ENCODE data around the gene OR10J1. TPM values are rescaled to one million over a fixed set of nuclear protein-coding genes. Genes with fewer than 3 reads are reported as not detected.
"Not testable (repeated sequence)": the region's sequence is repeated elsewhere in the genome, so short reads cannot be mapped to it uniquely, and the experiment has no call there.

The OR10J1 gene
- total RNA-seq, 1 donor from 2014 or later: not detected

GRCh38 chr1:159442428-159442827, 2.9 kb downstream of the OR10J1 start:
- TF ChIP-seq, protein P1, sequence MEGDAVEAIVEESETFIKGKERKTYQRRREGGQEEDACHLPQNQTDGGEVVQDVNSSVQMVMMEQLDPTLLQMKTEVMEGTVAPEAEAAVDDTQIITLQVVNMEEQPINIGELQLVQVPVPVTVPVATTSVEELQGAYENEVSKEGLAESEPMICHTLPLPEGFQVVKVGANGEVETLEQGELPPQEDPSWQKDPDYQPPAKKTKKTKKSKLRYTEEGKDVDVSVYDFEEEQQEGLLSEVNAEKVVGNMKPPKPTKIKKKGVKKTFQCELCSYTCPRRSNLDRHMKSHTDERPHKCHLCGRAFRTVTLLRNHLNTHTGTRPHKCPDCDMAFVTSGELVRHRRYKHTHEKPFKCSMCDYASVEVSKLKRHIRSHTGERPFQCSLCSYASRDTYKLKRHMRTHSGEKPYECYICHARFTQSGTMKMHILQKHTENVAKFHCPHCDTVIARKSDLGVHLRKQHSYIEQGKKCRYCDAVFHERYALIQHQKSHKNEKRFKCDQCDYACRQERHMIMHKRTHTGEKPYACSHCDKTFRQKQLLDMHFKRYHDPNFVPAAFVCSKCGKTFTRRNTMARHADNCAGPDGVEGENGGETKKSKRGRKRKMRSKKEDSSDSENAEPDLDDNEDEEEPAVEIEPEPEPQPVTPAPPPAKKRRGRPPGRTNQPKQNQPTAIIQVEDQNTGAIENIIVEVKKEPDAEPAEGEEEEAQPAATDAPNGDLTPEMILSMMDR (IDR thresholded peaks at IDR 0.05; ENCODE audit: borderline replicate concordance): no peak
- H3K27ac ChIP-seq (replicated peaks): no peak overlapping the region
- no peak overlapping the region for H3K4me3 ChIP-seq
- intact Hi-C loops (cut with micrococcal nuclease): no loop called here
- H3K9me3 ChIP-seq (replicated peaks): peaks cover 5% of the 10 kb centered on the region
- no peak for DNase-seq
- no peaks in the 10 kb centered on the region for H3K27me3 ChIP-seq (ENCODE audit: low read depth)
- no peaks in the 10 kb centered on the region for H3K36me3 ChIP-seq
- H3K4me1 ChIP-seq: no peaks in the 10 kb centered on the region

DNA sequence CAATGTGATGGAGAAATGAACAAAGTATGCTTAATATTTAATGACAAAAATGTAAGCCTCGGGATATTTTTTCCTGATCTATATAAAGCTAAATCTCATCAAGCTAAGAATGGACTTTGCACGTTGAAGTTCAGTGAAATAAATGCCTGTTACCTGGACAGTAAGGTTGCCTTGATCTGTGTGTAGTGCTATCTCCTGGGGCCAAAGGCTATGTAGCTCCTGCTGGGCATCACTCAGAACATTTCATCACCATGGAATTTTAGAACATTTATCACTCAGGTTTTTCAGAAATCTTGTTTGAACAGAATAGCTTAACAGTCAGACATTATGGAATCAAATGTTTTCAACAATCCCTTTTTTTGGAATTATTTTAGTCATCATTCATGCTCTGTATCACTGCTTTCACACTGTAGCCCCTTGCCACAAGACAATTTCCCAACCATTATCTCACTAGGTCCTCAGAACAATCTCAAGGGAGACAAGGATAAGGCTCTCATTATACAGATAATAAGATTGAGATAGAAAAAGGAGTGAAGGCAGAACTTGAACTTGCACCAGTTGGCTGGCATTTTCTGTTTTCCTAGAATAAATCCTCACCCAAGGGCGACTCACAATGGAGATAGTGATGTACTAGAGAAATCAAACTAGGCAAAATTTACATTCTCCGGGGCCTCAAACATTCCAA, 3.7 kb downstream of the OR10J1 start:
- Histone ChIP-seq H3K9me3 (replicated peaks) (peaks cover 13% of the 10 kb centered on the region), H3K27me3 (ENCODE audit: low read depth) (no peaks in the 10 kb centered on the region), H3K36me3 (no peaks in the 10 kb centered on the region), H3K27ac (replicated peaks) (no peak overlapping the region), H3K4me3 (no peak overlapping the region), H3K4me1 (no peaks in the 10 kb centered on the region)
- DNase-seq: no peak
- TF ChIP-seq, protein P1 (IDR thresholded peaks at IDR 0.05; ENCODE audit: borderline replicate concordance): no peak
- intact Hi-C loops (cut with micrococcal nuclease): no loop called here

DNA sequence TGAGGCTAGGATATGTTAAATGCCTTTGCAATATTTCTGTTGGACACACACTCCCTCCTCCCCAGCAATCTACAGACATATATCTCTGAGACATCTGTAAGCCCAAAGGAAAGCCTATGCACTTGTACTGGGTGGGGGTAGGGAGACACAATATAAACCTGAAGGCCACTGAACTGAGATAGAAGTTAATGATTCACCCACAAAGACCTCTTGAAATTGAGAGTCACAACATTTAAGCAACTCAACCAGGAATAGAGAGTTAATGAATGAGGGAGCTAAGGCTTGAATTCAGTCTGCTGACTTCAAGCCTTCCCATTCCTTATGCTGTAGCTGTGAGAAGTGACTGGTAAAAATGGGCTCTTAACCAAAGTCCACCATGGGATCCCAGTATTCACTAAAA, 5.0 kb downstream of the OR10J1 start:
- intact Hi-C loops (cut with micrococcal nuclease): no loop called here
- Histone ChIP-seq H3K36me3 (no peaks in the 10 kb centered on the region), H3K27me3 (ENCODE audit: low read depth) (no peaks in the 10 kb centered on the region), H3K4me3 (no peak overlapping the region), H3K9me3 (replicated peaks) (peaks cover 21% of the 10 kb centered on the region), H3K27ac (replicated peaks) (no peak overlapping the region), H3K4me1 (no peaks in the 10 kb centered on the region)
- TF ChIP-seq, protein P1 (IDR thresholded peaks at IDR 0.05; ENCODE audit: borderline replicate concordance): no peak
- no peak for DNase-seq

DNA sequence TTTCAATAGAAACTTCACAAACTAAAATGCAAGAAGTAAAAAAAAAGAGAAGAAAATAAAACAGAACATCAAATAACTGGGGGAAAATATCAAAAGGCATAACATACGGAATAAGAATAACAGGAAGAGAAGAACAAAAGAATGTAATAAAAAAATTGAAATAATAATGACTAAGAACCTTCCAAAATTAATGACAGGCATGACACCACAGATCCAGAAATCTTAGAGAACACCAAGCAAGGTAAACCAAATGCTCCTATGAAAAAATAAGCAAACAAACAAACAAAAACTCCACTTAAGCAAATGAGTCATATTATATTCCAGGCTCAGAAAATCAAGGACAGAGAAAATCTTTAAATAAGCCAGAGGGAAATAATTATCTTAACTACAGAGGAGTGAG, 8.7 kb downstream of the OR10J1 start:
- Histone ChIP-seq H3K27ac (replicated peaks) (no peak overlapping the region), H3K36me3 (no peaks in the 10 kb centered on the region), H3K4me3 (no peak overlapping the region), H3K27me3 (ENCODE audit: low read depth) (no peaks in the 10 kb centered on the region), H3K9me3 (replicated peaks) (peaks cover 47% of the 10 kb centered on the region), H3K4me1 (no peaks in the 10 kb centered on the region)
- DNase-seq: no peak
- intact Hi-C loops (cut with micrococcal nuclease): no loop called here
- TF ChIP-seq, protein P1 (IDR thresholded peaks at IDR 0.05; ENCODE audit: borderline replicate concordance): no peak

DNA sequence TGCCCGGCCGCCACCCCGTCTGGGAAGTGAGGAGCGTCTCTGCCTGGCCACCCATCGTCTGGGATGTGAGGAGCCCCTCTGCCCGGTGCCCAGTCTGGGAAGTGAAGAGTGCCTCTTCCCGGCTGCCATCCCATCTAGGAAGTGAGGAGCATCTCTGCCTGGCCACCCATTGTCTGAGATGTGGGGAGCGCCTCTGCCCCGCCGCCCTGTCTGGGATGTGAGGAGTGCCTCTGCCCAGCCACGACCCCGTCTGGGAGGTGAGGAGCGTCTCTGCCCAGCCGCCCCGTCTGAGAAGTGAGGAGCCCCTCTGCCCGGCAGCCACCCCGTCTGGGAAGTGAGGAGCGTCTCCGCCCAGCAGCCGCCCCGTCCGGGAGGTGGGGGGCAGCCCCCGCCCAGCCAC, 10.1 kb downstream of the OR10J1 start:
- peaks cover 47% of the 10 kb centered on the region for H3K9me3 ChIP-seq (replicated peaks)
- H3K4me3 ChIP-seq; DNase-seq; H3K4me1 ChIP-seq; H3K27me3 ChIP-seq (ENCODE audit: low read depth); intact Hi-C loops (cut with micrococcal nuclease); H3K36me3 ChIP-seq; H3K27ac ChIP-seq (replicated peaks): not testable (repeated sequence)

DNA sequence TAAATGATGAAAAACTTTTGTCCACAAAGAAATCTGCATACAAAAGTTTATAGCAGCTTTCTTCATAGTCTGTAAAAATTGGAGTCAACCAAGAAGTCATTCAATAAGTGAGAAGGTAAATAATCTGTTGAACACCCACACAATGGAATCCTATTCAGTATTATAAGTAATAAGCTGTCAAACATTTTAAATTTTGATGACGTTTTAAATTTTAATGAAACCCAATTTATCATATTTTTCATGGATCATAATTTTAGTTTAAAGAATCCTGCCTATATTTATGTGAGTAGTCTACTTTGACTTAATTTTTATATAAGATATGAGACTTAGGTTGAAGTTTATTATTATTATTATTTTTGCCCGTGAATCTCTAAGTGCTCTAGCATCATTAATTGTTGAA, 20.0 kb downstream of the OR10J1 start:
- Histone ChIP-seq H3K27me3 (ENCODE audit: low read depth) (no peaks in the 10 kb centered on the region), H3K27ac (replicated peaks) (no peak overlapping the region), H3K4me3 (no peak overlapping the region), H3K4me1 (no peaks in the 10 kb centered on the region), H3K9me3 (replicated peaks) (peaks cover 29% of the 10 kb centered on the region), H3K36me3 (no peaks in the 10 kb centered on the region)
- TF ChIP-seq, protein P1 (IDR thresholded peaks at IDR 0.05; ENCODE audit: borderline replicate concordance): no peak
- intact Hi-C loops (cut with micrococcal nuclease): no loop called here
- no peak for DNase-seq
